NCI-H524 (cell line): ENCODE data around the gene FAM193B.

ENCODE experiments used
- DNase-seq, 2 experiments: peaks; one replicate each; lab custom pipeline; 2025; lab: John Stamatoyannopoulos, UW

Gene FAM193B

GRCh38 chr5:177500685-177501522 is 53.5 kb downstream of the FAM193B start:
- DNase-seq = peak; percentile 67 to 80

- no peak for DNase-seq
Measured at GRCh38 chr5:177499842-177500241, 54.5 kb downstream of the FAM193B start.

- DNase-seq = no peak
Measured at GRCh38 chr5:177498013-177498787, 56.2 kb downstream of the FAM193B start.

- peak; percentile 88 to 94 for DNase-seq
Measured at GRCh38 chr5:177497292-177498012, 56.9 kb downstream of the FAM193B start, which contains the start of gene PDLIM7. Gene PDLIM7 (minus strand): TSS chr5:177497604. CDS start chr5:177496512, 1,092 bp downstream.

- peak; percentile 34 to 69 for DNase-seq
Measured at GRCh38 chr5:177496727-177497291, 57.6 kb downstream of the FAM193B start.

GRCh38 chr5:177496070-177496726 is 58.2 kb downstream of the FAM193B start:
- DNase-seq = no peak

- no peak for DNase-seq
Measured at GRCh38 chr5:177495243-177496060, 58.9 kb downstream of the FAM193B start.

- peak in 1 of 2 experiments; percentile 20 for DNase-seq
Measured at GRCh38 chr5:177494346-177495195, 59.8 kb downstream of the FAM193B start.

GRCh38 chr5:177493795-177494345 is 60.5 kb downstream of the FAM193B start:
- no peak for DNase-seq

- DNase-seq = no peak
Measured at GRCh38 chr5:177492841-177493240, 61.5 kb downstream of the FAM193B start.

- no peak for DNase-seq
Measured at GRCh38 chr5:177491983-177492746, 62.2 kb downstream of the FAM193B start.

GRCh38 chr5:177491429-177491945 is 62.9 kb downstream of the FAM193B start:
- DNase-seq = peak in 1 of 2 experiments; percentile 15

- DNase-seq = no peak
Measured at GRCh38 chr5:177490992-177491391, 63.4 kb downstream of the FAM193B start.

GRCh38 chr5:177490311-177490991 is 63.9 kb downstream of the FAM193B start:
- no peak for DNase-seq

- DNase-seq = peak in 1 of 2 experiments; percentile 51
Measured at GRCh38 chr5:177489119-177489716, 65.1 kb downstream of the FAM193B start.

GRCh38 chr5:177487975-177488374 is 66.4 kb downstream of the FAM193B start:
- DNase-seq = no peak

- DNase-seq = no peak
Measured at GRCh38 chr5:177487144-177487543, 67.2 kb downstream of the FAM193B start.
